SK-N-SH treated with all-trans-retinoic acid at 6 μM for 48 hours (cell line): ENCODE data around the gene DDX27.

Experiments
- ARNTL ChIP-seq: fragments of 450-650 bp; formaldehyde crosslinking; IDR thresholded peaks from 2 replicates; pipeline ENCODE4 v1.5.0; 2020; ENCODE audit warnings: low read depth, mild to moderate bottlenecking, moderate library complexity, borderline replicate concordance
- BACH2 ChIP-seq: fragments of 250-450 bp; sonication (Bioruptor Pico); IDR thresholded peaks from 2 replicates; pipeline ENCODE4 v1.9.0; 2021; ENCODE audit warnings: mild to moderate bottlenecking, borderline replicate concordance
- CREB5 ChIP-seq: fragments of 250-450 bp; sonication (Bioruptor Pico); IDR thresholded peaks from 2 replicates; pipeline ENCODE4 v1.5.1; 2020; ENCODE audit warnings: low read depth, mild to moderate bottlenecking, moderate library complexity
- PATZ1 ChIP-seq: fragments of 250-450 bp; sonication (Bioruptor Pico); IDR thresholded peaks from 2 replicates; pipeline ENCODE4 v1.8.0; 2020; ENCODE audit warnings: mild to moderate bottlenecking, moderate library complexity, borderline replicate concordance
- PPARA ChIP-seq: fragments of 250-450 bp; sonication (Bioruptor Pico); IDR thresholded peaks from 2 replicates; pipeline ENCODE4 v1.5.0; 2020; ENCODE audit warnings: mild to moderate bottlenecking, borderline replicate concordance
- RARB ChIP-seq: fragments of 250-450 bp; sonication (Bioruptor Pico); IDR thresholded peaks from 2 replicates; pipeline ENCODE4 v1.8.0; 2021; ENCODE audit warnings: mild to moderate bottlenecking, moderate library complexity
- TCF4 ChIP-seq: fragments of 250-450 bp; sonication (Bioruptor Pico); IDR thresholded peaks from 2 replicates; pipeline ENCODE4 v1.8.0; 2021; ENCODE audit warnings: mild to moderate bottlenecking, moderate library complexity, borderline replicate concordance
- TOX ChIP-seq: fragments of 250-450 bp; sonication (Bioruptor Pico); IDR thresholded peaks from 2 replicates; pipeline ENCODE4 v1.8.0; 2021; ENCODE audit warnings: mild to moderate bottlenecking, moderate library complexity, borderline replicate concordance
- ZC3H10 ChIP-seq: fragments of 250-450 bp; sonication (Bioruptor Pico); IDR thresholded peaks from 2 replicates; pipeline ENCODE4 v1.5.1; 2021; ENCODE audit warnings: mild to moderate bottlenecking, moderate library complexity
- ZFP30 ChIP-seq: fragments of 450-650 bp; formaldehyde crosslinking; IDR thresholded peaks from 2 replicates; pipeline ENCODE4 v1.5.0; 2022; ENCODE audit warnings: mild to moderate bottlenecking, moderate library complexity
- ZNF565 ChIP-seq: fragments of 450-650 bp; formaldehyde crosslinking; conservative IDR thresholded peaks from 2 replicates; pipeline ENCODE4 v1.5.0; 2020; ENCODE audit warnings: low read depth, mild to moderate bottlenecking, moderate library complexity
- ZNF70 ChIP-seq: fragments of 450-650 bp; formaldehyde crosslinking; IDR thresholded peaks from 2 replicates; pipeline ENCODE4 v1.5.0; 2020; ENCODE audit warnings: mild to moderate bottlenecking, moderate library complexity
- TF ChIP-seq, protein P1 (sequence below): fragments of 250-450 bp; sonication (Bioruptor Pico); IDR thresholded peaks from 2 replicates; pipeline ENCODE4 v1.5.1; 2021; ENCODE audit warnings: mild to moderate bottlenecking, moderate library complexity

GRCh38 chr20:49233226-49233625 is 14.0 kb downstream of the DDX27 start:
- TF ChIP-seq BACH2 (CRISPR knock-in tag) (no peak), TOX (no peak), PPARA (no peak), ZC3H10 (no peak), CREB5 (CRISPR knock-in tag) (no peak), PATZ1 (CRISPR knock-in tag) (no peak), ARNTL (CRISPR knock-in tag) (no peak), ZNF565 (CRISPR knock-in tag) (no peak), RARB (CRISPR knock-in tag) (no peak), ZNF70 (no peak), TCF4 (no peak), ZFP30 (CRISPR knock-in tag) (no peak)
- TF ChIP-seq, protein P1, sequence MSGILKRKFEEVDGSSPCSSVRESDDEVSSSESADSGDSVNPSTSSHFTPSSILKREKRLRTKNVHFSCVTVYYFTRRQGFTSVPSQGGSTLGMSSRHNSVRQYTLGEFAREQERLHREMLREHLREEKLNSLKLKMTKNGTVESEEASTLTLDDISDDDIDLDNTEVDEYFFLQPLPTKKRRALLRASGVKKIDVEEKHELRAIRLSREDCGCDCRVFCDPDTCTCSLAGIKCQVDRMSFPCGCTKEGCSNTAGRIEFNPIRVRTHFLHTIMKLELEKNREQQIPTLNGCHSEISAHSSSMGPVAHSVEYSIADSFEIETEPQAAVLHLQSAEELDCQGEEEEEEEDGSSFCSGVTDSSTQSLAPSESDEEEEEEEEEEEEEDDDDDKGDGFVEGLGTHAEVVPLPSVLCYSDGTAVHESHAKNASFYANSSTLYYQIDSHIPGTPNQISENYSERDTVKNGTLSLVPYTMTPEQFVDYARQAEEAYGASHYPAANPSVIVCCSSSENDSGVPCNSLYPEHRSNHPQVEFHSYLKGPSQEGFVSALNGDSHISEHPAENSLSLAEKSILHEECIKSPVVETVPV (CRISPR knock-in tag): no peak
